ENCODE measurements around the gene NPHP3.

- TF ChIP-seq CTCF (IDR thresholded peaks at IDR 0.05; ENCODE audit: poor library complexity, severe bottlenecking) (no peak), SMC3 (conservative IDR thresholded peaks at IDR 0.05; ENCODE audit: poor library complexity) (no peak), EZH2 (IDR thresholded peaks at IDR 0.05; ENCODE audit: borderline replicate concordance, insufficient read depth, low read length, poor library complexity, severe bottlenecking) (no peak), REST (IDR thresholded peaks at IDR 0.05; ENCODE audit: borderline replicate concordance) (no peak), MXI1 (conservative IDR thresholded peaks at IDR 0.05; ENCODE audit: poor library complexity, severe bottlenecking) (no peak), RAD21 (conservative IDR thresholded peaks at IDR 0.05) (no peak), POLR2AphosphoS5 (IDR thresholded peaks at IDR 0.05) (no peak)
Observed at GRCh38 chr3:132716372-132716771, 5.8 kb downstream of the NPHP3 start.
